ENCODE measurements around the gene FGFR1OP2.

- TF ChIP-seq POLR2A (IDR thresholded peaks at IDR 0.05) (no peak), CTCF (IDR thresholded peaks at IDR 0.05) (no peak), POLR2AphosphoS5 (IDR thresholded peaks at IDR 0.05) (no peak), EP300 (IDR thresholded peaks at IDR 0.05; ENCODE audit: low read depth) (no peak)
These were observed 46.6 kb upstream of the FGFR1OP2 start for GRCh38 chr12:26891704-26892103.

Data from transverse colon (tissue), 4 donors.